H1 (cell line): Measurements from ENCODE around the gene SERPINE2. TPM values are rescaled to one million over a fixed set of nuclear protein-coding genes. Genes with fewer than 3 reads are reported as not detected.

Experiments used
- CTCF ChIA-PET: fragments of 300-600 bp; sonication (Branson Sonifier 250); formaldehyde crosslinking; loops from one replicate; lab custom pipeline; 2021; ENCODE audit not compliant: partially characterized antibody; lab: Charles Lee
- POLR2A ChIA-PET: fragments of 300-600 bp; sonication (Branson Sonifier 250); formaldehyde crosslinking; loops from one replicate; lab custom pipeline; 2021; ENCODE audit warnings: inconsistent platforms; ENCODE audit not compliant: partially characterized antibody; lab: Charles Lee
- DNase-seq, 2 experiments: peaks; one replicate each; pipeline versions ENCODE4 v3.0.0 to v3.0.0-alpha.2; 2010 to 2022; ENCODE audit warnings: low spot score in 2 of 2, low read depth in 1 of 2, mixed read lengths in 1 of 2
- FAIRE-seq: peaks from 2 replicates; lab custom pipeline; 2011; peaks lifted over from hg19 to GRCh38; lab: Jason Lieb, UNC
- H2AFZ ChIP-seq: 2 replicates; pipeline ENCODE4 v1.8.1; 2012; ENCODE audit warnings: low read length, inconsistent platforms
- H2AK5ac ChIP-seq: 2 replicates; pipeline ENCODE4 v1.6.1; 2013; ENCODE audit warnings: low read depth, low read length
- H2BK120ac ChIP-seq: replicated peaks from 2 replicates; pipeline ENCODE3; 2013; ENCODE audit warnings: low read depth, low read length, inconsistent platforms
- H2BK12ac ChIP-seq: 2 replicates; pipeline ENCODE4 v1.6.1; 2013; ENCODE audit warnings: low read depth, low read length
- H2BK15ac ChIP-seq: 2 replicates; pipeline ENCODE4 v1.6.1; 2013; ENCODE audit warnings: low read length
- H2BK20ac ChIP-seq: 2 replicates; pipeline ENCODE4 v1.6.1; 2013; ENCODE audit warnings: low read length
- H2BK5ac ChIP-seq: 2 replicates; pipeline ENCODE4 v1.6.1; 2013; ENCODE audit warnings: low read depth, low read length
- H3K14ac ChIP-seq: 2 replicates; pipeline ENCODE4 v1.6.1; 2013; ENCODE audit warnings: inconsistent platforms; ENCODE audit not compliant: insufficient read length
- H3K18ac ChIP-seq: 2 replicates; pipeline ENCODE4 v1.6.1; 2013; ENCODE audit warnings: low read length; ENCODE audit errors: extremely low read depth
- H3K23ac ChIP-seq: 2 replicates; pipeline ENCODE4 v1.6.1; 2013; ENCODE audit warnings: inconsistent platforms; ENCODE audit not compliant: insufficient read length
- H3K23me2 ChIP-seq: 2 replicates; pipeline ENCODE4 v1.6.1; 2013; ENCODE audit warnings: low read depth, low read length
- H3K27ac ChIP-seq: 2 replicates; pipeline ENCODE4 v1.6.1; 2011; ENCODE audit warnings: low read depth, low read length, inconsistent platforms
- H3K27me3 ChIP-seq, 4 experiments: replicated peaks in 1 of 4; 1 replicate in 1 of 4; 2 replicates in 3 of 4; pipeline versions ENCODE4 v1.6.1 to v1.8.1; 2011 to 2013; ENCODE audit warnings: low read length in 3 of 4, mild to moderate bottlenecking in 3 of 4, inconsistent platforms in 2 of 4, mixed read lengths in 2 of 4, moderate library complexity in 1 of 4; ENCODE audit not compliant: control insufficient read depth in 3 of 4, insufficient read depth in 3 of 4; ENCODE audit errors: extremely low read depth in 1 of 4
- H3K36me3 ChIP-seq, 4 experiments: 2 replicates each; pipeline versions ENCODE4 v1.6.1 to v1.8.1; 2011 to 2013; ENCODE audit warnings: mild to moderate bottlenecking in 4 of 4, low read length in 3 of 4, moderate library complexity in 2 of 4, control low read depth in 1 of 4, inconsistent platforms in 1 of 4; ENCODE audit not compliant: insufficient read depth in 4 of 4, control insufficient read depth in 2 of 4
- H3K4ac ChIP-seq: replicated peaks from 2 replicates; pipeline ENCODE3; 2013; ENCODE audit warnings: low read length, low read depth, mixed read lengths, inconsistent platforms; ENCODE audit not compliant: insufficient read length
- H3K4me1 ChIP-seq, 4 experiments: replicated peaks in 1 of 4; 1 replicate in 1 of 4; 2 replicates in 3 of 4; pipeline versions ENCODE4 v1.6.1 to v1.8.1; 2011 to 2013; ENCODE audit warnings: low read length in 3 of 4, inconsistent platforms in 2 of 4, mixed read lengths in 1 of 4; ENCODE audit not compliant: insufficient read depth in 4 of 4, control insufficient read depth in 3 of 4
- H3K4me2 ChIP-seq, 2 experiments: 2 replicates each; pipeline versions ENCODE4 v1.6.1 to v1.8.1; 2011 to 2013; ENCODE audit warnings: low read depth in 2 of 2, low read length in 2 of 2, control low read depth in 1 of 2, inconsistent platforms in 1 of 2, mild to moderate bottlenecking in 1 of 2; ENCODE audit not compliant: insufficient read depth in 1 of 2
- H3K4me3 ChIP-seq, 4 experiments: fragments of 200-600, 300-600 bp in 1 of 4; sonication (generic), shearing (Covaris generic), sonication (Bioruptor Twin) in 1 of 4; 2 replicates each; pipeline versions ENCODE4 v1.5.1 to v1.8.1; 2011 to 2016; ENCODE audit warnings: low read length in 4 of 4, low read depth in 3 of 4, control low read depth in 2 of 4, inconsistent platforms in 2 of 4, mild to moderate bottlenecking in 2 of 4, mixed read lengths in 1 of 4, moderate library complexity in 1 of 4; ENCODE audit not compliant: insufficient read depth in 2 of 4; ENCODE audit errors: extremely low read depth in 1 of 4
- H3K56ac ChIP-seq: replicated peaks from 2 replicates; pipeline ENCODE3; 2013; ENCODE audit warnings: low read depth, mild to moderate bottlenecking, mixed read lengths, low read length, inconsistent platforms; ENCODE audit not compliant: insufficient read length
- H3K79me1 ChIP-seq: 2 replicates; pipeline ENCODE4 v1.6.1; 2013; ENCODE audit warnings: low read depth, low read length, control low read depth
- H3K79me2 ChIP-seq, 2 experiments: 2 replicates each; pipeline versions ENCODE4 v1.6.1 to v1.8.1; 2012 to 2013; ENCODE audit warnings: low read length in 2 of 2, mild to moderate bottlenecking in 2 of 2, inconsistent platforms in 1 of 2; ENCODE audit not compliant: insufficient read depth in 2 of 2, control insufficient read depth in 1 of 2
- H3K9ac ChIP-seq, 4 experiments: replicated peaks in 1 of 4; 1 replicate in 1 of 4; 2 replicates in 3 of 4; pipeline versions ENCODE4 v1.6.1 to v1.8.1; 2011 to 2013; ENCODE audit warnings: low read depth in 3 of 4, low read length in 3 of 4, control low read depth in 2 of 4, mild to moderate bottlenecking in 2 of 4, moderate library complexity in 2 of 4, inconsistent platforms in 1 of 4; ENCODE audit errors: extremely low read depth in 1 of 4
- H3K9me3 ChIP-seq, 2 experiments: 2 replicates each; pipeline versions ENCODE4 v1.6.1 to v1.8.1; 2012 to 2013; ENCODE audit warnings: mild to moderate bottlenecking in 2 of 2, moderate library complexity in 2 of 2, control low read depth in 1 of 2, inconsistent platforms in 1 of 2, low read depth in 1 of 2, low read length in 1 of 2, mixed read lengths in 1 of 2; ENCODE audit not compliant: insufficient read depth in 2 of 2
- H4K20me1 ChIP-seq, 2 experiments: replicated peaks in 1 of 2; 2 replicates each; pipeline versions ENCODE3 to v1.8.1; 2011 to 2013; ENCODE audit warnings: inconsistent platforms in 2 of 2, low read length in 2 of 2, mild to moderate bottlenecking in 1 of 2; ENCODE audit not compliant: insufficient read depth in 2 of 2, control insufficient read depth in 1 of 2
- H4K5ac ChIP-seq: 2 replicates; pipeline ENCODE4 v1.6.1; 2013; ENCODE audit warnings: low read length, low read depth, mixed read lengths, inconsistent platforms; ENCODE audit not compliant: insufficient read length
- H4K8ac ChIP-seq: 2 replicates; pipeline ENCODE4 v1.8.0; 2013; ENCODE audit warnings: mild to moderate bottlenecking, moderate library complexity, low read length, inconsistent platforms; ENCODE audit not compliant: insufficient read depth; ENCODE audit errors: extremely low read depth
- H4K91ac ChIP-seq: replicated peaks from 2 replicates; pipeline ENCODE3; 2013; ENCODE audit warnings: low read length, mixed read lengths, inconsistent platforms; ENCODE audit not compliant: insufficient read length
- ATF3 ChIP-seq: IDR thresholded peaks from 2 replicates; pipeline ENCODE4 v1.6.1; 2011; ENCODE audit warnings: low read depth, mild to moderate bottlenecking, low read length; ENCODE audit not compliant: insufficient read depth
- CBX5 ChIP-seq: fragments of 300-800, 300-1000 bp; sonication (generic); IDR thresholded peaks from 2 replicates; pipeline ENCODE4 v1.7.1; 2016; ENCODE audit warnings: antibody characterized with exemption, low read length, low read depth
- CBX8 ChIP-seq: fragments of 300-800, 300-1000 bp; sonication (generic); IDR thresholded peaks from 2 replicates; pipeline ENCODE4 v1.7.1; 2016; ENCODE audit warnings: low read depth, low read length, borderline replicate concordance
- CHD1 ChIP-seq: IDR thresholded peaks from 2 replicates; pipeline ENCODE4 v1.6.1; 2012; ENCODE audit warnings: low read depth, low read length, improper control_type of control experiment
- CTBP2 ChIP-seq: IDR thresholded peaks from 2 replicates; pipeline ENCODE4 v1.7.0; 2011; ENCODE audit warnings: borderline replicate concordance, mild to moderate bottlenecking, moderate library complexity, mixed read lengths, low read length; ENCODE audit not compliant: insufficient read depth, insufficient read length
- E2F6 ChIP-seq: IDR thresholded peaks from 2 replicates; pipeline ENCODE4 v1.6.1; 2012; ENCODE audit warnings: inconsistent platforms
- HDAC6 ChIP-seq: IDR thresholded peaks from one replicate; pipeline ENCODE4 v1.7.1; 2012; ENCODE audit warnings: low read depth, mild to moderate bottlenecking, inconsistent platforms, low read length, moderate library complexity
- KDM5A ChIP-seq: fragments of 200-600 bp; IDR thresholded peaks from 2 replicates; pipeline ENCODE4 v1.7.1; 2012; ENCODE audit warnings: mild to moderate bottlenecking, low read length, inconsistent platforms, mixed read lengths
- SIN3A ChIP-seq, 2 experiments: IDR thresholded peaks in 1 of 2; conservative IDR thresholded peaks in 1 of 2; 2 replicates each; pipeline ENCODE4 v1.6.1; 2011 to 2012; ENCODE audit warnings: low read length in 2 of 2, improper control_type of control experiment in 1 of 2, low read depth in 1 of 2, mild to moderate bottlenecking in 1 of 2
- SP1 ChIP-seq: IDR thresholded peaks from 2 replicates; pipeline ENCODE4 v1.6.1; 2011; ENCODE audit warnings: low read depth, low read length
- SP2 ChIP-seq: IDR thresholded peaks from 2 replicates; pipeline ENCODE4 v1.6.1; 2012; ENCODE audit warnings: mild to moderate bottlenecking, low read length, inconsistent platforms
- TAF1 ChIP-seq: IDR thresholded peaks from 2 replicates; pipeline ENCODE4 v1.6.1; 2011; ENCODE audit warnings: mild to moderate bottlenecking, low read depth, low read length
- WGBS, 2 experiments: shearing (Covaris generic) in 1 of 2; methylation state at CpG; one replicate each; pipeline versions ENCODE4 v1.1.6 to v1.1.7; 2013 to 2015; ENCODE audit warnings: low lambda C conversion rate in 2 of 2, mixed read lengths in 2 of 2, inconsistent platforms in 1 of 2, low coverage in 1 of 2, missing lambda C conversion rate in 1 of 2; ENCODE audit not compliant: insufficient replicate concordance in 2 of 2, insufficient coverage in 1 of 2, insufficient read length in 1 of 2; ENCODE audit errors: extremely low coverage in 1 of 2, missing lambda C conversion rate in 1 of 2; 5-methylcytosine and 5-hydroxymethylcytosine counted together
- polyA plus RNA-seq, 7 experiments: library from polyadenylated mRNA; depleted of rRNA in 3 of 7; stranded (reverse) in 5 of 7; unstranded in 2 of 7; fragments of >200 nt in 5 of 7; fragments of 200-250 nt in 2 of 7; gene quantifications; 1 replicate in 5 of 7; 2 replicates in 1 of 7; 4 replicates in 1 of 7; pipeline versions ENCODE4 v1.2.1 to v1.2.3, GENCODE V29; 2011 to 2013; ENCODE audit warnings: missing spikeins in 2 of 7, mixed read lengths in 2 of 7
- total RNA-seq: library from RNA; stranded (reverse); fragmentation: NEBNext Ultra II Directional; extraction: Animal tissue kit (Norgen Biotek cat#: 25700); gene quantifications from 2 replicates; pipeline ENCODE4 v1.2.1, GENCODE V29; 2021

SERPINE2 gene
- total and polyA plus RNA-seq, 2 of the 8 experiments (the other 6 are each of a cell fraction or from before 2014, with no cell fraction given), result 26.2 to 76.0 TPM

- no peak overlapping the region for H3K4me2 ChIP-seq
- DNase-seq (no peak), FAIRE-seq (no peak)
- no peak overlapping the region for H2BK5ac ChIP-seq
- H4K91ac ChIP-seq, result no peak overlapping the region
- CTCF ChIA-PET, result interaction anchor here (0.6 to 1.5 kb wide), 4 partner anchors 23 to 565 kb away, joined by 3 to 8 read pairs (median 3); no protein-coding TSS in a partner anchor
- no peak overlapping the region for H3K18ac ChIP-seq
- H3K79me2 ChIP-seq, result no peaks in the 10 kb centered on the region
- H3K23me2 ChIP-seq, result no peaks in the 10 kb centered on the region; the same call in 1 of the 2 replicates
- no peaks in the 10 kb centered on the region; a peak in 1 of 7 replicates for H3K4me1 ChIP-seq
- H2BK120ac ChIP-seq, result no peak overlapping the region
- H2BK12ac ChIP-seq, result no peak overlapping the region
- no peak overlapping the region for H4K8ac ChIP-seq
- H4K20me1 ChIP-seq, result no peaks in the 10 kb centered on the region
- no peak overlapping the region for H3K27ac ChIP-seq
- H3K4ac ChIP-seq, result no peak overlapping the region
- no peak overlapping the region; a peak in 1 of 7 replicates for H3K9ac ChIP-seq
- H3K56ac ChIP-seq, result no peak overlapping the region
- H2BK20ac ChIP-seq, result no peak overlapping the region
- no peak overlapping the region for H2BK15ac ChIP-seq
- no peak overlapping the region for H2AK5ac ChIP-seq
- H2AFZ ChIP-seq, result no peak overlapping the region
- POLR2A ChIA-PET, result no interaction called here
- no peaks in the 10 kb centered on the region for H3K79me1 ChIP-seq
- H3K23ac ChIP-seq, result no peak overlapping the region
- H4K5ac ChIP-seq, result no peak overlapping the region
- no peaks in the 10 kb centered on the region for H3K9me3 ChIP-seq
- H3K27me3 ChIP-seq, result no peaks in the 10 kb centered on the region
- no peak overlapping the region for H3K4me3 ChIP-seq
- no peaks in the 10 kb centered on the region for H3K36me3 ChIP-seq
- 89% methylated on average over 3 of the region's 3 CpGs; no CpG with 5 or more reads in 1 of the 2 experiments for WGBS, 2 experiments
- H3K14ac ChIP-seq, result no peak overlapping the region
- TF ChIP-seq HDAC6 (no peak), SP1 (no peak), KDM5A (no peak), SIN3A (conservative IDR thresholded peaks at IDR 0.05 in 1 of 2, IDR thresholded peaks at IDR 0.05 in 1 of 2; ENCODE audit: low read depth in 1 of 2, low read length in 2 of 2) (no peak), CBX5 (no peak), CHD1 (no peak), ATF3 (no peak), SP2 (no peak), E2F6 (no peak), TAF1 (no peak), CBX8 (no peak), CTBP2 (no peak)
Observed at GRCh38 chr2:224086226-224086914, 47.3 kb upstream of the SERPINE2 start.
